ENCODE measurements around the gene KRT31.
"Not testable (repeated sequence)": the region's sequence is repeated elsewhere in the genome, so short reads cannot be mapped to it uniquely, and the experiment has no call there.

Gene KRT31

DNA sequence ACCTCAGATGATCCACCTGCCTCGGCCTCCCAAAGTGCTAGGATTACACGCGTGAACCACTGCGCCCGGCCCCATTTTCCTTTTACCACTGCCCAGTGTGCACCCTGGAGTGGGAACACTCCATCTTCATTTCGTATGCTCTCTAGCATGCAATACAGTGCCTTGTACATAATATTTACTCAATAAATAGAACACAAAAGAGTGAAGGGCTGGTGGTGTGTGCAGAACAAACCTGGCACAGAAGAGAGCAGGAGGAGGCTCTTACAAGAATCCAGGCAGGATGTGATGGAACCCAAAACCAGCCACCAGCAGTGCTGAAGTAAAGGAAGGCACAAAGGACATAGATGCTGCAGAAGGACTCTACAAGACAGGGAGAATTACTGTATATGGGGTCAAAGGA lies 19.7 kb upstream of the KRT31 start:
- DNase-seq: no peak

DNA sequence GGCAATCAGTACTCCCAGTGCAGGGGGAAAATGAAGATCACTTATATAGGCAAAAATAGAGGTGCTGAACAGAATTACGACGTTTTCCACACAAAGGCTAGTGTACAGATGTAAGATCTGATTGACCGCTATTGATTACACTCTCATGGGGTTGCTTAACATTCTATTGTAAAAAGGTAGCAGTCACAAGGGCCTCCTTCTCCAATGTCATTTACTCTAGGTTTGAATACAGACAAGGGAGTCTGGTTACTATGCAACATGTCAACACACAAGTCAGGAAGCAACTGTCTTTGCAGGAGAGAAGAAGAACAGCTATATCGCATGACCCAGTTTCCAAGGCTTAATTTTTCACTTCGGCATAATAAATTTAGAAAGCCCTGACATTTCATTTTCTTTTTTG lies 19.1 kb upstream of the KRT31 start:
- peak; percentile 13 for DNase-seq

GRCh38 chr17:41415833-41416335 lies 18.5 kb upstream of the KRT31 start:
- peak; percentile 72 for DNase-seq

GRCh38 chr17:41415411-41415810 lies 18.0 kb upstream of the KRT31 start:
- DNase-seq: no peak

- no peak for DNase-seq
Measured at GRCh38 chr17:41413982-41414381, 16.6 kb upstream of the KRT31 start.

- DNase-seq: peak; percentile 40
Measured at GRCh38 chr17:41413353-41413957, 16.0 kb upstream of the KRT31 start.

- DNase-seq: no peak
Measured at GRCh38 chr17:41411072-41411840, 13.8 kb upstream of the KRT31 start.

DNA sequence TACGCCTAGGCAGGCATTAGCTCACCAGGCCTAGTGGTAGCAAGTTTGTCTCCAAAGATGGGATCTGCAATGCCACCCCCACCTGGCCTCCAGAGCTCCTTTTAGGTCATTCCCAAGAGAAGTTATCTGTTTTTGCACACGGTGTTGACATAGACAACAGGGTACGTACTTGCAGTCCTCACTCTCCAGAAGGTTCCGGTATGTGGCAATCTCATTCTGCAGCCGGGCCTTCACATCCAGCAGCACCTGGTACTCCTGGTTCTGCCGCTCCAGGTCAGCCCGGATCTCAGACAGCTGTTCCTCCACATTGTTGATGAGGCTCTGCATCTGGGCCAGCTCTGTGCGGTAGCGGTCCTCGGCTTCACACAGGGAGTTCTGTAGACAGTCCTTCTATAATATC lies 9.8 kb upstream of the KRT31 start:
- DNase-seq: no peak

DNA sequence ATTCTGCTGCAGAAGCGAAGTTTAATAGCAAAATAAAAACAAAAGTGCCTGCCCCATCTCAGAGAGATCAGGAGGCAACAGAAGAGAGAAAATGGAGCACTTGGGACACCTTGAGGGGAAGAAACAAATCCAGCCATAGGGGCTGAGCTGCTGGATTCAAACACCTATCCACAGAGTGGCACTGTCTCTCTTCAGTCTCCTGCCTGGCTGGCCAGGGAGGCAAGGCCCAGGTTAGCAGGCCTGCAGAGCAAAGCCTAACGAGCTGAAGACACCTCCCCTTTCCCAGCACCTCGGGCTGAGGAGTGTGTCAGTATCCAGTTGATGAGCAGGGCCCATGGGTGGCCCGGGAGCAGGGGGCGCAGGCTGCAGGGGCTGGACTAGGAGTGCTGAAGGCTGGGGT lies 8.8 kb upstream of the KRT31 start:
- DNase-seq: peak; percentile 18

- DNase-seq: peak; percentile 98
Measured at GRCh38 chr17:41404024-41404671, 6.7 kb upstream of the KRT31 start.

DNA sequence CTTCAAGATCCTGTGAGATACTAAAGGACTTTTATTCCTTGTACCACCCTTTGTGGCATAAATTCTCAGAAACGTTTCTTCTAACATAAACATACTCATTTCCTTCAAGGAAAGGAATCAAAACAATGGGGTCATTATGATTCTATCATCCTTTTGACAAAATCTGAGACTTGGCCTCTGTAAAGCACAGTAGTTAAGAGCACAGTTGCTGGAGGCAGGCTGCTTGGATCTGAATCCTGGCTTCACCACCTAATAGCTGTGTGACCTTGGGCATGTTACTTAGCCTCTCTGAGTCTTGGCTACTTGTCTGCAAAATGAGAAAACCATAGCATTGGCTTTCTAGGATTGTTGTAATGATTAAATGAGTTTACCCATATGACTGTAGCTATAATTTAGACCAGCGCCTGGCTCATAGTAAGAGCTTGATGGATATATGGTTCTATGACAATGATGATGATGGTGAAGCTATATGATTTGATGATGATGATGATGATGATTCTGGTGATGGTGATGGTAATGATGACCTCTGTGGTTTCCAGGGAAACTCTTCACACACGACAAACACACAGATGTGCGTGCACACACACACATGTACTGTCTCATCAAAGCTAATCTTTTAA lies 6.1 kb upstream of the KRT31 start:
- DNase-seq: peak; percentile 76

DNA sequence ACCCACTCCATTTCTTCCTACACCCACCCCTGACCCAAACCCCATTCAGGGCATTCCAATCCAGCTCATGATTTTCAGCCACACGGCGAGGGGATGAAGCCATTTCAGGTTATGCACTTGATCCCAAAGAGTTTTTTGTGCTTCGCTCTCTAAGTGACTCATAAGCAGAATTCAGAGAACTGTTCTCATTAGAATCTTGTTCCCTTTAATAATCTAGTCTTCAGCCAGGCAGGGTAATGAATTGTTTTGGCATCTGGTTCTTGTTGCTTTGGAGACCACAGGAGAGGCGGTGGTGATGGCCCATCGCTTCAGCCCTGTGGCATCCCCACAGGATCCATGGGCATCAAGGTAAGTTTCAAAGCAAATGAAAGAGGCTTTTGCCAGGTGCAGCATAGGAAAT lies 4.8 kb upstream of the KRT31 start:
- peak; percentile 52 for DNase-seq

- no peak for DNase-seq
Measured at GRCh38 chr17:41396340-41396739, 1.1 kb downstream of the KRT31 start.

- DNase-seq: no peak
Measured at GRCh38 chr17:41395611-41396010, 1.8 kb downstream of the KRT31 start.

- DNase-seq: not testable (repeated sequence)
Measured at GRCh38 chr17:41395044-41395443, 2.4 kb downstream of the KRT31 start.

DNA sequence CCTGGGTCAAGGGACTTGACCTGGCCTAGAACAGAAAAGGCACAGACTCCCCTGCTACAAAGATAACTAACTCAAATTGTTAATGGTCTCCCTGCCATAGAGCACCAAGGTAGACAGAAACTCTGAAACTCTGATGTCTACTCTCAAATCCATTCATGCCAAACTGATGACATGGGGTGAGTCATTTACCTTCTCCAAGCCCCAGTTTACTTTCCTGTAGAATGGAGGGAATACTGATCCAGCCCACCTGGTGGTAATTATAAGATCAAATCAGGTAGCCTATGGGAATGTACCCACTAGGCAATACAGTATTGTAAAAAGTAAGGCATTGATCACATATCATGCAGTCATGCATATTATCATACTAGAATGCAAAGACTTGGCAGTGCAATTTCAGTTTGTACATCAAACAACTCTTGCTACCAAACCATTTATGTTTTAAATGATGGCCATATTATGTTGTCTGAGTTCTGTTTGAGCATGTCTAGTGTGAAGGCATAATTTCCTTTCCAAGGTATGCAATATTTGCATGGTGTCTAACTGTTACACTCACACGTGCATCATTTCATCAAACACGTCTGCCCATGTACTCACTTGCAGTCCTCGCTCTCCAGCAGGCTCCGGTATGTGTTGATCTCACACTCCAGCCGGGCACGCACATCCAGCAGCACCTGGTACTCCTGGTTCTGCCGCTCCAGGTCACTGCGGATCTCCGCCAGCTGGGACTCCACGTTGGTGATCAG lies 3.0 kb downstream of the KRT31 start:
- DNase-seq: no peak

- no peak for DNase-seq
Measured at GRCh38 chr17:41393826-41394225, 3.6 kb downstream of the KRT31 start.

DNA sequence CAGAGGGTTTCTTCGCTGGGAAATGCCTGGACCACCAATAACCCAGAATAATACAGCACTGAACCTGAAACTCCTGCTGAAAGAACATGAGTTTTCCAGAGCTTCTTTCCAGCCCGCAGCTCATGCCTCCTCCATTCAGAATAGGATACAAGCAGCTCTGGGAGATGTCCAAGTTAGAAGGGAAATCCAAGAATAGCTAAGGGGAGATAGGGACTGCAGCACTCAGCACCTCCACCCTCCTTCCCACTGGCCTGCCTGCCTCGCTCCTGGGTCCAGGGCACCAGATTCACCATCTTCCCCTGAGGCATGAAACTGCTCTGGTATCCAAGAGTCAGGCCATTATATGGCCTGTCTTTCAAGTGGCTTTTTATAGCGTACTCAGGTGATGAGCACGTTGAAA lies 4.1 kb downstream of the KRT31 start:
- no peak for DNase-seq

GRCh38 chr17:41392278-41392677 lies 5.1 kb downstream of the KRT31 start:
- no peak for DNase-seq

- no peak for DNase-seq
Measured at GRCh38 chr17:41391535-41391934, 5.9 kb downstream of the KRT31 start.

GRCh38 chr17:41390411-41390938 lies 6.9 kb downstream of the KRT31 start:
- no peak for DNase-seq

- DNase-seq: no peak
Measured at GRCh38 chr17:41387670-41388069, 9.7 kb downstream of the KRT31 start.
